GM19455 (cell line): Measurements from ENCODE around the gene FCER1G.
A peak's percentile ranks its signal among the peaks of the same experiment; 100 is the strongest.
"Not testable (repeated sequence)": the region's sequence is repeated elsewhere in the genome, so short reads cannot be mapped to it uniquely, and the experiment has no call there.

Experiments
- ATAC-seq: cut with Tn5 transposase; IDR thresholded peaks from one replicate; pipeline ENCODE4 v1.9.1; 2021; ENCODE audit not compliant: unreplicated experiment

Gene FCER1G

DNA sequence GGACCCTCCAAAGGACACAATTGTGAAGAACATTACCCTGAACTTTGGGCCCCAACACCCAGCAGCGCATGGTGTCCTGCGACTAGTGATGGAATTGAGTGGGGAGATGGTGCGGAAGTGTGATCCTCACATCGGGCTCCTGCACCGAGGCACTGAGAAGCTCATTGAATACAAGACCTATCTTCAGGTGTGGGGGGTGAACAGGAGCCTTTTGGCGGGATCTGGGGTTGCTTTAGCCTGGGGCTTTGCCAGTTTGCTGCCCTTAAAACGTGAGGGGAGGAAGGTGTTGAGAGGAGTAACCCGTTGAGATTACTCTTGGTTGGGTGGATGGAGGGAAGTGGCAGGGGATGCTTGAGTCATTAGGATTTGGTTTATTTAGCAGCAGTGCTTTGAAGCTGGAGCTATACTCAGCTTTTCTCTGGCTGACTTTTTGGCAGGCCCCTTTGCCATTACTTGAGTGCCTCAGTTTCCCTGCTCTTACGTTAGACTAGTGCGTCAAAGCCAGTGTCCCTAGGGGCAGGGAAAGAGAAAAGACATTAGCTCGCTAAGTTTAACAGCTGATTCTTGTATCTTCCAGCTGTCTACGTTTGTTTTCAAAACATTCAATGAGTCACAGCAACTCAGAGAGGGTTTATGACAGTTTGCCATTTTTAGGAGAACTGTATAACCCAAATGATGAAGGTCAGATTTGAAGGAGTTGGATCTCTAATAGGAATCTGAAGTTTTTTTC lies 8.5 kb upstream of the FCER1G start:
- no peak for ATAC-seq

DNA sequence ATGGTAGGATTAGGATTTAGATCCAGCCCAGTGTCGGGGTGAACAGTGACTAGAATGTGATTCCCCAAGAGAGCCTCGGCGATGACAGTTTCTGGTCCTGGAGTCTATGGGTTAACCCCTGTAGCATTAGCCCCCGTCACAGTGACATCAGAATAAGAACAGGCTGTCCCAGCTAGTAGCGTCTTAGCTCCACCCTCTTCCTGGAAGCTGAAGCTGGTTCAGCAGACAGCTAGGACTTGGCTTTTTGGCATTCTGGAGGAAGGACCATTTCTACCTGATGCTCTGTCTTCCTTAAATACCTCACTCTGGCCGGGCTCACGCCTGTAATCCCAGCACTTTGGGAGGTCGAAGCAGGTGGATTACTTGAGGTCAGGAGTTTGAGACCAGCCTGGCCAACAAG lies 7.9 kb upstream of the FCER1G start:
- ATAC-seq = no peak

DNA sequence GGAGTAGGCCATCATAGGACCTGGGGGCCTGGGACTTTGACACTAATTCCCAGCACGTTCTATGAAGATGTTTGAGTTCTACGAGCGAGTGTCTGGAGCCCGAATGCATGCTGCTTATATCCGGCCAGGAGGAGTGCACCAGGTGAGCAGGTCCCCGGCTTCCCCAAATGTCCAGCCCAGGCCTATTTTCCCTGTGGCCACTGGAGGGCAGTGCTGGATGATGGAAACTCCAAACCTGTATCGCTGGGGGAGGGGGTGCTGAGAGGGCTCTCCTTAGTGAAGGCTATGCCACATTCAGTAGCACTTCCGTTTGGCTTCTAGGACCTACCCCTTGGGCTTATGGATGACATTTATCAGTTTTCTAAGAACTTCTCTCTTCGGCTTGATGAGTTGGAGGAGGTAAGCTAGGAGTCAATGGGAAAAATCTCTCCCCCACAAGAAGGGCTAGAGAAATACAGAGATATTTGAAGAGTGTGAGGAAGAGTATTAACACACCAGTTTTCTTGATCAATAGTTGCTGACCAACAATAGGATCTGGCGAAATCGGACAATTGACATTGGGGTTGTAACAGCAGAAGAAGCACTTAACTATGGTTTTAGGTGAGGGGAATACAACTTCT lies 5.2 kb upstream of the FCER1G start:
- ATAC-seq = no peak

GRCh38 chr1:161214369-161214768 lies 726 bp upstream of the FCER1G start:
- no peak for ATAC-seq

GRCh38 chr1:161216945-161217712 lies 2.0 kb downstream of the FCER1G start:
- peak; percentile 75 for ATAC-seq

DNA sequence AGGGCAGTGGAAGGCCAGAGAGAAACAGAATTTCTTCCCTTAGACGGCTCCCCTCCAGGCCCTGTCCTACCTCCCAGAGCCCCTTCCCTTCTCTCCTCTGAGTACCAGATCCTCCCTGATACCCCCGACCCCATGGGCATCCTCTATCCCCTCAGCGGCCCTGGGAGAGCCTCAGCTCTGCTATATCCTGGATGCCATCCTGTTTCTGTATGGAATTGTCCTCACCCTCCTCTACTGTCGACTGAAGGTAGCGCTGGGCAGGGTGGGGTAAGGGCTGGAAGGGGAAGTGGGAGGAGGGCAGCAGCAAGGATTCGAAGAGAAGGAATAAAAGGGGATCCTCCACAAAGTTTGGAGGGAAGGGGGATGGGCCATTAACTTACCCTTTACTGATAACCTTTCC lies 2.7 kb downstream of the FCER1G start:
- ATAC-seq = no peak

DNA sequence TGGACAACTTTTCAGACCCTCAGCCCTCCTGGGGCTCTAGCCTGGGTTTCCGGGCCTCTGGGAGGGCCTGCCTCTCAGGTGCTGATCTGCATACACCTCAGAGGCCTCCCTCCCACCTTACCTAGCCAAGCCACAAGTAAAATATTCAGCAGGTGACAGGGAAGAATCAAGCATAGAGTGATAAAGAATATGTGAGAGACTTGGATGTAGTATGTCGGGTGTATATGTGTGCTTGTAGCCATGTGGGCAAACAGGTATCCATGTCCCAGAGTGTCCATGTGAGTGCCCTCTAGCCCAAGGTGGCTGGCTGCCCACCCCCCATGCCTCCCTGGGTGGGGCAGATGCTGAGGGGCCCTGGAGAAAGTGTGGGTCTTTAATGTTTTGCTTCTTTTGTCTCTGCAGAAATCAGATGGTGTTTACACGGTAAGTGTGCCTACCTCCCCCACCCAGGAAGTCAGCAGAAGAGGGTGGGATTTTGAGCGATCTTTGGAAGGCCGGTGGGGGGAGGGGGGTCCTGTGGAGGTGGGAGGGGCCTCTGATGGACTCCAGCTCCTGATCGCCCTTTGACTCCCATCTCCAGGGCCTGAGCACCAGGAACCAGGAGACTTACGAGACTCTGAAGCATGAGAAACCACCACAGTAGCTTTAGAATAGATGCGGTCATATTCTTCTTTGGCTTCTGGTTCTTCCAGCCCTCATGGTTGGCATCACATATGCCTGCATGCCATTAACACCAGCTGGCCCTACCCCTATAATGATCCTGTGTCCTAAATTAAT lies 3.4 kb downstream of the FCER1G start:
- ATAC-seq = no peak

- no peak for ATAC-seq
Measured at GRCh38 chr1:161219078-161219892, 4.2 kb downstream of the FCER1G start.

DNA sequence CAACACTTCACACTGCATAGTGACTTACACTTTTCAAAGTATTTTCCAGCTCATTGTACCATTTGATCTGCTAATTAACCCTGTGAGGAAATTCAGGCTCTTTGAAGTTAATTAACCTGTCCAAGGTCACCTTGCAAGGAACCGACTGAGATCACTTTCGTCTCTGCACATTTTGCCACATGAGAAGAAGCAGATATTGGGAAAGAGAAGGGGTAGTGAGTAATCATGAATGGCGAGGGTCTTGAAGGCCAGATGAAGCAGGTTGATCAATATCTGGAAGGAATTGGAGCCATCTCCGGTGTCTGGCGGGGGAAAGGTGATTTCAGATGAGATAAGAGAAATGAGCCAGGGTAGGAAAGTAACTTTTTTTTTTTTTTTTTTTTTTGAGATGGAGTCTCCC lies 4.9 kb downstream of the FCER1G start:
- no peak for ATAC-seq

- ATAC-seq = no peak
Measured at GRCh38 chr1:161222175-161223019, 7.3 kb downstream of the FCER1G start.

GRCh38 chr1:161223805-161224694 lies 9.0 kb downstream of the FCER1G start:
- ATAC-seq = no peak

DNA sequence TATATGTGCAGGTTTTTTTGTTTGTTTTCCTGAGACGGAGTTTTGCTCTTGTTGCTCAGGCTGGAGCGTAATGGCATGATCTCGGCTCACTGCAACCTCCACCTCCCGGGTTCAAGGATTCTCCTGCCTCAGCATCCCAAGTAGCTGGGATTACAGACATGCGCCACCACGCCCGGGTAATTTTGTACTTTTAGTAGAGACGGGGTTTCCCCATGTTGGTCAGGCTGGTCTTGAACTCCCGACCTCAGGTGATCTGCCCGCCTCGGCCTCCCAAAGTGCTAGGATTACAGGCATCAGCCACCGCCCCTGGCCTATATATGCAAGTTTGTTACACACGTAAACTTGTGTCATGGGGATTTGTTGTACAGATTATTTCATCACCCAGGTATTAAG lies 9.6 kb downstream of the FCER1G start:
- ATAC-seq = not testable (repeated sequence)

GRCh38 chr1:161225178-161225533 lies 10.1 kb downstream of the FCER1G start:
- peak; percentile 2 for ATAC-seq

DNA sequence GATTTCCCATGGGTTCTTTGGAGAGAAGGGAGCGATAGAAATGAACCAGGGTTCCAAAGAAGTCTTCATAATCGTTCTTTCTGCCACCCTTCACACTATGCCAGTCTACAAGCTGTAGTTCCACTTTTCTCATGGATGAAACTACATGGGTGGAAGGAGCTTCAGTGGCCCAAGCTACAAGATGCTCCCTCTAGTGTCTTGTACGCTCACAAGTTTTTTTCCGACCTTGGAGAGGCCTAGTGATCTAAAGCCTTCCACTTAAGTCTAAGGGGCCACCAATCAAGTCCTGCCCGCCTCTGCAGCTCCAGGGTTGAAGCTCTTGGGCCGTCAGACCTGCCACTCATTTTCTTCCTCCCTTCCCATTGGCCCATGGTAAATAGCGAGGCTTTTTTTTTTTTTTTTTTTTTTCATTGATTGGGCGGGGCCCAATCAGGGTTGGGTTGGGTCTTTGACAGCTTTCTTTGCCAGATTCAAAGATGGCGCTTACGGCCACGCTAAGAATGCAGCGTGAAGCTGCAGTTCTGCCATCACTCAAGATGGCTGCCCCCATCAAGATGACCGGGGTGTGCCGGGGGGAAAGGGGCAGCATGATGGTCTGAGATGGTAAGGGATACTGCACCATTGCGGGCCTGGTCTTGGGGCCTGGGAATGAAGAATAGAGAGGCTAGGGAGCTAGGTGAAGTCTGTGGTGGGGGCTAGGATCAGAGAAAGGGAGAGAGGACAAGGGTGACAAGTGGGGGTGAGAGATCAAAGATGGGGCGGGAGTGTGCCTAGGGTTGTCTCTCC lies 10.6 kb downstream of the FCER1G start, which contains the start of gene TOMM40L:
TOMM40L (plus strand) TSS at position 527 of the 786 bp plus-strand sequence. CDS start 430 bp downstream, outside the sequence.
- ATAC-seq = peak; percentile 90

- ATAC-seq = no peak
Measured at GRCh38 chr1:161226320-161226711, 11.2 kb downstream of the FCER1G start.

DNA sequence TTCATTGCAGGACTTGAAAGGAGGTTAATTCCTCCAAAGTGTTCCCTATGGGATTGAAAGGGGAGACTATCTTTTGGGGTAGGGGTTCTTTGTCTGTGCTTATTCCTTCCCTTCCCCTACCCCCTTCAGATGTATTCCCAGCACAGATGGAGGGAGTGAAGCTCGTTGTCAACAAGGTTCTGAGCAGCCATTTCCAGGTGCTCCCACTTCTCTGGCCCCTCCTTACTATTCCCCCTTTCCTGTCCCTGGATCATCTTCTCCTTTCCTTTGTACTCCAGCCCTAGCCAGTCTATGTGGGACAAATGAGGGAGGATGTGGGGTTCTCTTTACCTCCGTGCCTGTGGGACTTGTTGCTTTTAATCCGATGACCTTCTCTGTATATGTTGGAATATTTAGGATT lies 11.7 kb downstream of the FCER1G start:
- no peak for ATAC-seq

DNA sequence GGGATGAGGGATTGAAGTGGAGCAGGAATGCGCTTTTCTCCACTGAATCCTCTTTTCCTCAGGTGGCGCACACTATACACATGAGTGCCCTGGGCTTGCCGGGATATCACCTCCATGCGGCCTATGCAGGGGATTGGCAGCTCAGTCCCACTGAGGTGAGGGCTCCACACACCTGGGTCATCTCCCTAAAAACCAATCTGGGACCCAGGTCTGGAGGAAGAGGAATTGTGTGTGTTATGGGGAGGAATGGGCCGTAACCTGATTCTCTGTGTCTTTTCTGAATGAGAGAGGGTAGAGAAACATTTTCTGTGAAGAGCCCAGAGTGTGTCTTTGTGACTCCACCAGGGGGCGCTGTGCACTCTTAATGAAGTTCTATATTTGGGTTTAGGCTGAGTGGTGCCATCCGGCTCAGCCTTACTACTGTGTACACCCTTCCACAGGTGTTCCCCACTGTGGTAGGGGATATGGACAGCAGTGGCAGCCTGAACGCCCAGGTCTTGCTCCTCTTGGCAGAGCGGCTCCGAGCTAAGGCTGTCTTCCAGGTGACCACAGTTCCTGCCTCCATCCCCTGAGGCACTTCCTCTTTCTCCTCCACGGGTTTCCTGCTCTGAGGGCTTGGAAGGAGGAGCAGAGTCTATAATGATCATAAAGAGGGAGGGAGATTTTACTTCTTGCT lies 12.2 kb downstream of the FCER1G start:
- ATAC-seq = peak; percentile 52
